SK-N-MC (cell line): ENCODE results near the gene TMEM87B.
"Not testable (repeated sequence)": the region's sequence is repeated elsewhere in the genome, so short reads cannot be mapped to it uniquely, and the experiment has no call there.

Experiments used
- EZH2 ChIP-seq: fragments of 200-600 bp; sonication (generic); IDR thresholded peaks from one replicate; pipeline ENCODE4 v1.6.1; 2017; ENCODE audit warnings: antibody characterized with exemption
- FOXP2 ChIP-seq: optimal IDR thresholded peaks from 2 replicates; pipeline ENCODE3; 2011; ENCODE audit warnings: mild to moderate bottlenecking, moderate library complexity; ENCODE audit not compliant: insufficient read depth; ENCODE audit errors: extremely low read length, control extremely low read depth
- POLR2AphosphoS5 ChIP-seq: IDR thresholded peaks from 2 replicates; pipeline ENCODE4 v1.6.1; 2012; ENCODE audit warnings: mild to moderate bottlenecking, low read depth, low read length, borderline replicate concordance

DNA sequence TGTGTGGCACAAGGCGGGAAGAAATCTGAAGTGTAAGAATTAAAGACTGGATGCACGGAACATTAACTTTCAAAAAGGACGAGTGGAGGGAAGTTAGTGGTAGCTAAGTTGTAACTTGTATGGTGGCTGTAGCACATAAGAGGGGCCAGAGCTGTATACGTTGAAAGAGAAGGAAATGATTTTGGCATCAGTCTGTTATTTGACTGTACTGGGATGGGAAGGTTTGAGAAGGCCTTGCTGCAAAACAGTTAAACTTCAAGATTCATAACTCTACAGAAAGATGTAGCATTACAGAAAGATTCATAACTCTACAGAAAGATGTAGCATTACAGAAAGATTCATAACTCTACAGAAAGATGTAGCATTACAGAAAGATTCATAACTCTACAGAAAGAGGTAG, 58.3 kb downstream of the TMEM87B start:
- TF ChIP-seq POLR2AphosphoS5, EZH2, FOXP2: not testable (repeated sequence)
